K562 (cell line): Measurements from ENCODE around the gene SLC39A11. TPM values are rescaled to one million over a fixed set of nuclear protein-coding genes. Genes with fewer than 3 reads are reported as not detected.

Source experiments
- ATAC-seq: fragments of 200-7000 bp; cut with Tn5 transposase; 3 replicates; pipeline ENCODE4 v1.9.1; 2020; ENCODE audit warnings: moderate library complexity
- BruUV-seq: library from RNA; stranded (reverse); fragments of 400-500 nt; replicated peaks from 2 replicates; lab custom pipeline; 2021; lab: Mats Ljungman, UMichigan
- CTCF ChIA-PET: fragments of 300-600 bp; formaldehyde crosslinking; extraction: SDS; loops from one replicate; lab custom pipeline; 2021; ENCODE audit warnings: low intra/inter-chr PET ratio; lab: Yijun Ruan, JAX
- POLR2A ChIA-PET: fragments of 300-600, 350-650 bp; sonication (Branson Sonifier 250); formaldehyde crosslinking; extraction: SDS; loops from one replicate; lab custom pipeline; 2021; ENCODE audit warnings: antibody characterized with exemption, inconsistent platforms; lab: Yijun Ruan, JAX
- DNase-seq, 4 experiments: peaks; one replicate each; pipeline versions ENCODE4 v3.0.0 to v3.0.0-alpha.2; 2011 to 2018; ENCODE audit warnings: low spot score in 3 of 4, mixed read lengths in 3 of 4; ENCODE audit errors: extremely low read depth in 1 of 4
- FAIRE-seq: peaks from 2 replicates; lab custom pipeline; 2011; peaks lifted over from hg19 to GRCh38; lab: Jason Lieb, UNC
- H2AFZ ChIP-seq: 2 replicates; pipeline ENCODE4 v1.6.0; 2011; ENCODE audit warnings: low read depth, low read length, control low read depth, inconsistent platforms
- H3K27ac ChIP-seq: fragments of 200-600 bp; 3 replicates; pipeline ENCODE4 v1.8.0; 2011; ENCODE audit warnings: low read depth, mild to moderate bottlenecking, control low read depth, inconsistent platforms, low read length, moderate library complexity, mixed read lengths; ENCODE audit errors: extremely low read depth
- H3K27me3 ChIP-seq, 2 experiments: fragments of 300-600 bp in 1 of 2; 2 replicates in 1 of 2; 3 replicates in 1 of 2; pipeline versions ENCODE4 v1.6.0 to v1.8.0; 2011; ENCODE audit warnings: inconsistent platforms in 2 of 2, low read length in 2 of 2, mild to moderate bottlenecking in 1 of 2, mixed read lengths in 1 of 2, moderate library complexity in 1 of 2; ENCODE audit not compliant: control insufficient read depth in 2 of 2, insufficient read depth in 2 of 2
- H3K36me3 ChIP-seq: fragments of 300-600 bp; 3 replicates; pipeline ENCODE4 v1.8.0; 2011; ENCODE audit warnings: mild to moderate bottlenecking, low read length, inconsistent platforms; ENCODE audit not compliant: control insufficient read depth, insufficient read depth
- H3K4me1 ChIP-seq, 2 experiments: fragments of 200-600 bp in 1 of 2; replicated peaks in 1 of 2; 2 replicates in 1 of 2; 3 replicates in 1 of 2; pipeline versions ENCODE4 v1.5.1 to v1.8.0; 2011; ENCODE audit warnings: inconsistent platforms in 2 of 2, low read length in 2 of 2, mild to moderate bottlenecking in 1 of 2, mixed read lengths in 1 of 2, moderate library complexity in 1 of 2; ENCODE audit not compliant: control insufficient read depth in 2 of 2, insufficient read depth in 2 of 2
- H3K4me2 ChIP-seq: 2 replicates; pipeline ENCODE4 v1.6.1; 2011; ENCODE audit warnings: low read length, control low read depth, inconsistent platforms, mixed read lengths; ENCODE audit not compliant: insufficient read depth
- H3K4me3 ChIP-seq: fragments of 200-600 bp; sonication (generic), shearing (Covaris generic); 2 replicates; pipeline ENCODE4 v1.5.1; 2016; ENCODE audit warnings: control low read depth, inconsistent platforms
- H3K79me2 ChIP-seq: fragments of 200-600 bp; 3 replicates; pipeline ENCODE4 v1.8.0; 2011; ENCODE audit warnings: low read length, inconsistent platforms; ENCODE audit not compliant: control insufficient read depth, insufficient read depth
- H3K9ac ChIP-seq, 2 experiments: 2 replicates each; pipeline versions ENCODE4 v1.6.0 to v1.6.1; 2011; ENCODE audit warnings: low read depth in 2 of 2, low read length in 2 of 2, control low read depth in 1 of 2, inconsistent platforms in 1 of 2, mild to moderate bottlenecking in 1 of 2, mixed read lengths in 1 of 2; ENCODE audit not compliant: insufficient read depth in 1 of 2
- H3K9me1 ChIP-seq: one replicate; pipeline ENCODE4 v1.6.0; 2011; ENCODE audit warnings: inconsistent platforms, mild to moderate bottlenecking, low read length, moderate library complexity; ENCODE audit not compliant: control insufficient read depth, insufficient read depth
- H3K9me3 ChIP-seq: replicated peaks from 2 replicates; pipeline ENCODE4 v1.5.1; 2011; ENCODE audit warnings: low read depth, low read length, inconsistent platforms; ENCODE audit not compliant: control insufficient read depth, insufficient read depth
- H4K20me1 ChIP-seq: replicated peaks from 2 replicates; pipeline ENCODE4 v1.6.1; 2011; ENCODE audit warnings: low read length, inconsistent platforms, mixed read lengths; ENCODE audit not compliant: control insufficient read depth, insufficient read depth
- MYNN ChIP-seq, 2 experiments: sonication (generic); formaldehyde crosslinking in 1 of 2; IDR thresholded peaks; 2 replicates each; pipeline versions ENCODE4 v1.5.0 to v1.6.1; 2016 to 2020; ENCODE audit warnings: antibody characterized with exemption in 1 of 2, missing genetic modification reagents in 1 of 2
- SMAD1 ChIP-seq: fragments of 150-350 bp; IDR thresholded peaks from 2 replicates; pipeline ENCODE4 v1.6.1; 2014; ENCODE audit warnings: low read length, low read depth; ENCODE audit not compliant: partially characterized antibody
- SMAD4 ChIP-seq: fragments of 250-450 bp; sonication (Bioruptor Pico); conservative IDR thresholded peaks from 2 replicates; pipeline ENCODE4 v1.8.0; 2021; ENCODE audit warnings: inconsistent platforms, mild to moderate bottlenecking, moderate library complexity
- ZNF124 ChIP-seq: sonication (generic); formaldehyde crosslinking; IDR thresholded peaks from 2 replicates; pipeline ENCODE4 v1.8.1; 2022; ENCODE audit warnings: missing genetic modification reagents
- WGBS: fragments of 100-300 bp; shearing (Covaris generic); methylation state at CpG from one replicate; pipeline ENCODE4 v1.1.6; 2016; ENCODE audit warnings: low coverage, mixed read lengths; ENCODE audit not compliant: insufficient coverage; ENCODE audit errors: missing lambda C conversion rate; 5-methylcytosine and 5-hydroxymethylcytosine counted together
- in situ Hi-C: fragments of 300-500 bp; cut with MboI; formaldehyde crosslinking; loops from 4 replicates; pipeline ENCODE4 v1.15.0; 2018; ENCODE audit warnings: inconsistent platforms, mixed read lengths
- intact Hi-C: fragments of 100-400 bp; cut with micrococcal nuclease; formaldehyde crosslinking; loops from 2 replicates; pipeline ENCODE4 v1.14.2; 2022
- polyA plus RNA-seq, 8 experiments: library from polyadenylated mRNA; depleted of rRNA in 4 of 8; stranded (reverse) in 5 of 8; unstranded in 3 of 8; fragments of >200 nt; fragmentation: Nextera tagmentation in 2 of 8; fragmentation: Illumina TruSeq in 1 of 8; extraction: Ambion mirVana in 2 of 8; extraction: Trizol in 1 of 8; gene quantifications; 2 replicates each; pipeline versions ENCODE4 v1.2.1 to v1.2.3, GENCODE V29; 2011 to 2014; ENCODE audit warnings: inconsistent platforms in 1 of 8, missing spikeins in 1 of 8
- total RNA-seq, 7 experiments: library from RNA; depleted of rRNA in 6 of 7; stranded (reverse); fragments of >200 nt in 6 of 7; fragmentation: Illumina TruSeq in 2 of 7; extraction: Trizol in 2 of 7; gene quantifications; 2 replicates each; pipeline versions ENCODE4 v1.2.1 to v1.2.3, GENCODE V29; 2011 to 2021; ENCODE audit warnings: low replicate concordance in 1 of 7
- TF ChIP-seq, protein P1 (sequence below), 2 experiments: fragments of 450-650 bp in 1 of 2; IDR thresholded peaks; 2 replicates each; pipeline ENCODE4 v1.6.1; 2011 to 2017; ENCODE audit warnings: low read depth in 2 of 2, antibody characterized with exemption in 1 of 2, borderline replicate concordance in 1 of 2, low read length in 1 of 2, mild to moderate bottlenecking in 1 of 2, mixed read lengths in 1 of 2; ENCODE audit not compliant: control insufficient read depth in 1 of 2

SLC39A11 gene
- total and polyA plus RNA-seq, 9 of the 15 experiments (the other 6 are each of a cell fraction or from before 2014, with no cell fraction given) = 10.5 to 26.4 (median 13.4) TPM

DNA sequence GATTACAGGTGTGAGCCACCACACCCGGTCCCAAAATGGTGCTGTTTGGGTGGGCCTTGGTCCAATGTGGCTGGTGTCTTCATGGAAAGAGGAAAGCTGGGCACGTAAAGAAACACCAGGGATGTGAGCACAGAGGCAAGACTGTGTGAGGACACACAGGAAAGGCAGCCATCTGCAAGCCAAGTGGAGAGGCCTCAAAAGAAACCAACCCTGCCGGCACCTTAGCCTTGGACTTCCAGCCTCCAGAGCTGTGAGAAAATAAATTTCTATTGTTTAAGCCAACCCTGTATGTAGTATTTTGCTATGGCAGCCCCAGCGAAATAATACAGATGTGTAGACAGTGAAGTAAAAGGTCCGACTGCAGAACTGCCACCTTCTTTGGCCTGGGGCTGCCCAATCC lies 68.7 kb downstream of the SLC39A11 start:
- Histone ChIP-seq H3K4me3 (no peak overlapping the region), H3K27ac (no peak overlapping the region), H3K9ac (no peak overlapping the region), H3K9me3 (no peaks in the 10 kb centered on the region), H3K36me3 (no peaks in the 10 kb centered on the region), H3K4me2 (no peak overlapping the region), H3K27me3 (no peaks in the 10 kb centered on the region), H3K4me1 (no peaks in the 10 kb centered on the region), H3K79me2 (no peaks in the 10 kb centered on the region), H3K9me1 (no peaks in the 10 kb centered on the region), H4K20me1 (no peaks in the 10 kb centered on the region), H2AFZ (no peak overlapping the region)
- CTCF ChIA-PET = no interaction called here
- POLR2A ChIA-PET = no interaction called here
- intact Hi-C loops (no loop called here), in situ Hi-C loops (no loop called here)
- WGBS = 79% methylated on average over 5 of the region's 5 CpGs
- no peak for DNase-seq
- TF ChIP-seq MYNN (IDR thresholded peaks at IDR 0.05) (no peak), MYNN (CRISPR knock-in tag; IDR thresholded peaks at IDR 0.05) (no peak), SMAD1 (no peak), ZNF124 (CRISPR knock-in tag) (no peak), SMAD4 (CRISPR knock-in tag) (no peak)
- TF ChIP-seq, protein P1, sequence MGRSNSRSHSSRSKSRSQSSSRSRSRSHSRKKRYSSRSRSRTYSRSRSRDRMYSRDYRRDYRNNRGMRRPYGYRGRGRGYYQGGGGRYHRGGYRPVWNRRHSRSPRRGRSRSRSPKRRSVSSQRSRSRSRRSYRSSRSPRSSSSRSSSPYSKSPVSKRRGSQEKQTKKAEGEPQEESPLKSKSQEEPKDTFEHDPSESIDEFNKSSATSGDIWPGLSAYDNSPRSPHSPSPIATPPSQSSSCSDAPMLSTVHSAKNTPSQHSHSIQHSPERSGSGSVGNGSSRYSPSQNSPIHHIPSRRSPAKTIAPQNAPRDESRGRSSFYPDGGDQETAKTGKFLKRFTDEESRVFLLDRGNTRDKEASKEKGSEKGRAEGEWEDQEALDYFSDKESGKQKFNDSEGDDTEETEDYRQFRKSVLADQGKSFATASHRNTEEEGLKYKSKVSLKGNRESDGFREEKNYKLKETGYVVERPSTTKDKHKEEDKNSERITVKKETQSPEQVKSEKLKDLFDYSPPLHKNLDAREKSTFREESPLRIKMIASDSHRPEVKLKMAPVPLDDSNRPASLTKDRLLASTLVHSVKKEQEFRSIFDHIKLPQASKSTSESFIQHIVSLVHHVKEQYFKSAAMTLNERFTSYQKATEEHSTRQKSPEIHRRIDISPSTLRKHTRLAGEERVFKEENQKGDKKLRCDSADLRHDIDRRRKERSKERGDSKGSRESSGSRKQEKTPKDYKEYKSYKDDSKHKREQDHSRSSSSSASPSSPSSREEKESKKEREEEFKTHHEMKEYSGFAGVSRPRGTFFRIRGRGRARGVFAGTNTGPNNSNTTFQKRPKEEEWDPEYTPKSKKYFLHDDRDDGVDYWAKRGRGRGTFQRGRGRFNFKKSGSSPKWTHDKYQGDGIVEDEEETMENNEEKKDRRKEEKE (IDR thresholded peaks at IDR 0.05; ENCODE audit: borderline replicate concordance in 1 of 2, control insufficient read depth in 1 of 2, low read depth in 2 of 2, low read length in 1 of 2) = no peak
- no TSS peak for BruUV-seq
- FAIRE-seq = no peak
- ATAC-seq = no peak
